Limb (tissue), 2 donors: ENCODE results near the gene RASL11B.

Experiments used
- DNase-seq, 2 donors: peaks; one replicate each; pipeline ENCODE4 v3.0.0-alpha.2; 2016; ENCODE audit errors: extremely low spot score in 2 of 2

RASL11B gene

DNA sequence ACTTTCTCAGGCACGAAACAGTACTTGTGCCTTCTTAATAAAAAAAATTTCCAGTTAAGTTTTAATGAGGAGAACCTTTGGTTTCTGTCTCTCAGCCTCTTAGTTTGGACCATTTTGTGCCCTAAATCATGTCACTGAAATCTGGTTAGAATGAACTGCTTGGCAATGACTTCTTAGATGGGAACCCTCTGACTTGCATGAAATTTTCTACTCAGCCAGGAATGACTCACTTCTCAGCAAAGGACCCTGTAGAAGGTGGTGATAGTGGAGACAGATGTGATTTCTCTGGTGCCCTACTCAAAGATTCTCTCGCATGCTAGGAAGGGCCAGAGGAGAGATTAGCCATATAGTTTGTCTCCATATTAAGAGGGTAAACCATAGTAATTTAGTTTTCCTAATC lies 50.5 kb downstream of the RASL11B start:
- no peak for DNase-seq

GRCh38 chr4:52914051-52914605 lies 52.0 kb downstream of the RASL11B start:
- no peak for DNase-seq

- DNase-seq: no peak
Measured at GRCh38 chr4:52915191-52915590, 53.1 kb downstream of the RASL11B start.

DNA sequence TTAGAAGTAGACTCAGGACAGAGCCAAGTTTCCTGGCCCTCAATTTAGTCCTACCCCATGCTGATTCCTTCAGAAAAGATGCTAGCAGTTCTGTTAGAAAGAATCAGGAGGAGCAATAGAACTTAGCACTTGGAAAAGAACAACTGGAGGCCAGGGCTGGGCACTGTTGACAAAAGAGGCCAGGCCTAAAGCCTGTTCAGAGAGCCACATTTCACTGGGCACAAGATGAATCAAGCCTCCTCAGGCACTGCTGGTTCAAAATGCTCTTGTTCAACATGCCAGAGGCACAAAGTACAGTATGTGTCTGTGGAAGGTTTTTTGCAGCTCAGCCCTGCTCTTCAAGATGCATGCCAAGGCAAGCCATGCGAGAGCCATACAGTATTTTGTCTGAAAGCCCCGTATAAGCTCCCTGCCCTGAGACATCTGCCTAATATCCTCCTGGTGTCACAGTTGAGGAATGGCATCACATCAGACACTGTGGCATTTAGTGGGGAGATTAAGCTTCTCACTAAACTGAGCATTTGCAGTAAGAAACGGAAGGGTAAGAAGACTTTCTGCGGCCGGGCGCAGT lies 53.7 kb downstream of the RASL11B start:
- DNase-seq: no peak
